Activated naive CD4-positive, alpha-beta T cell treated with Interleukin-2 at 50 U/mL for 16 hours (primary cell): Measurements from ENCODE around the gene PIK3C2B.
A peak's percentile ranks its signal among the peaks of the same experiment; 100 is the strongest.

Source experiments
- DNase-seq: peaks from one replicate; pipeline ENCODE4 v3.0.0-alpha.2; 2020

PIK3C2B gene

DNA sequence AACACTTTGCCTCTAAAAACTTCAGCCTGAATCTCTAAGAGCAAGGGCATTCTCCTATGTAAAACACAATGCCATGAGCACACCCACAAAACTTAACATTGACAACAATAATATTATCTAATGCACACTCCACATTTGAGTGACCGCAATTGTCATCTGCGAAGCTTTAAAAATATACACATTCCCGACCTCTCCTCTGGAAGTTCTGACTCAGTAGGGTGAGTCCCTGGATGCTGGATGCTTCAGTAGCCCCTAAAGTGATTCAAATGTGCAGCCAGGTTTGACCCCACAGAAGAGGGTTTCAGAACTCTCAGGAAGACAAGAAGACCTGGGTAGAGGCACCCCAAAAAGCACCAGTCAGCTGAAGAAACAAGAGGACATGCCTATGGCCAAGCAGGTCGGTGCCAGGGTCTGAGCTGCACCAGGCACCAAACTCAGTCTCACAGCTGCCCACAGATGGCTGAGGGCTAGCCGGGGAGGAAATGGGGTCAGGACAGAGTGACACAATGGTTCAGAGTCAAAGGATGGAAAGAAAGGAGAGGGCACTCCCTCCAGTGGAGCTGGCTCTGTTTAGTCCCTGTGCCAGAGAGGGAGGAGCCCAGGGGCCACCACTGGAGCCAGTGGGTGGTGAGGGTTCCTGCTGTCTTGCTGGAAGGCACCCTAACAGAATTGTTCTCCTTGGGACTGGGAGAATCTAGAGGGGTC is 17.4 kb downstream of the PIK3C2B start:
- no peak for DNase-seq

DNA sequence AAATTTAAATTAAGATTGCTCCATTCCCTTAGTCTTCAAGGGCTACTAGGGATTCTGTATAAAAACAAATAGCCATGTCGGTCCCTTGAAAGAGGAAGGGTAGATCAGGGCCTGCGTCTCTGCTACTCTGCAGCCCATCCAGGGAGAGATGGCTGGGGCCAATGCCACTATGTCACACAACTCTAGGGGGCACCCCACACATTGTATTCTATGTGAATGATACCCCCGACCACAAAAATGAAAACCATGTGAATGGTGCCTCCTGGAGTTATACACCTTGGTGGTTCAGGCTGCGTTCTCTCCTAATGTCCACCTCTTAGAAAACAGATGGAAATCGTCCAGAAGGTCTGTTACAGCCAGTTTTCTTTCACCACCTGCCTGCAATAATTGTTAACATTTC is 18.0 kb downstream of the PIK3C2B start:
- DNase-seq = no peak

DNA sequence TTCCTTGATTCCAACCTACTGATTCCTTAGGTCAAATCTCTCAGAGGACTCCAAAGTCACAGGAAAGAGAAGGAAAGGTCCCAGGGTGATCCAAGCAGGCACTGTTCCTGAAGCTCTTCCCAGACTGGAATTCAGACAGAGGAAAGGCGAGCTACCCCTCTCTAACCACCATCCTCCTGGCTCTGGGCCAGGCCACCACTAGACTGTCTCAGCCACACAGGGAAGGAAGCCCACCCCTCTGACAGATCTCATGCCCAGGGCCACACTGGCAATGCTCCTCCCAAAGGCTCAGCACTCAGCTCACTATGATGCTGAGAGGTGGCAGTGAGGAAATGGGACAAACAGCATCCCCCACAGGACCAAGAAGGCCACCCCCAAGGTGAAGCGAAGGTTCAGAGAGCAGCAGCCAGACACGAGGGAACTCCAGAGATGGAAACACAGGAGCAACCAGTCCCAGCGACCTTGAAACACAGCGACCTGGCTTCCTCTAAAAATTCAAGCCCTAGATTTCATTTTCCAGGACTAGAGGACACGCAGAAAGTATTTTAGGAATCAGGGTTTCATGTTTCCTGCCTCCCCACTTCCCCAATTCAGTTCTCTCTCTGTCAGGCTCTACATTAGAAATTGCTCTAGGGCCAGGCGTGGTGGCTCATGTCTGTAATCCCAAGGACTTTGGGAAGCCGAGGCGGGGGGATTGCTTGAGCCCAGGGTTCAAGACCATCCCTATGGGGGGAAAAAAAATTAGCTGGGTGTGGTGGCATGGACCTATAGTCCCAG is 18.8 kb downstream of the PIK3C2B start:
- DNase-seq = no peak

DNA sequence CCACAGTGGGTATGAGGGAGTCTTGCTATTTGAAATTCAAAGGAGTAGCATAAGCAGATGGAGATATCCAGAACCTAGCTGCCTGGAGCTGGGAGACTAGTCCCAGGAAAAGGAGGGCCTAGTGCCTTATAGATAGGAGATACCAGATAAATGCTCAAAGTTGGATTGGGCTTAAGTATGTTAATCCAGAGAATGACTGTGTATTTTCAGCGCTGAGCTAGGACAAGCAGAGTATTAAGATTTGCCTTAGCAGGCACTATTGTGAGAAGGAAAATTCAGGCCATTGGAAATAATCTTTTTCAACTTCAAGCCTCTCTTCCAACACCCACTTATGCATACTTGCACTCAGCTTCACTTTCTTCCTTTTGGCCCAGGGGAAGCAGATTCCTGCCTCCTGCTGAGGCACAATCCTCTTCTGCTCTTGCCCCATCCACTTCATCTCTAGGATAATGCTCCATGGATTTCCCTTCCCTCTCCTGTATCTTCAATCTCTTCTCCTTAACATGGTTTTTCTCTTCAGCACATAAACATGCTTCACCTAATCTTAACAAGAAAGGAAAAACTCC is 21.1 kb downstream of the PIK3C2B start:
- no peak for DNase-seq

DNA sequence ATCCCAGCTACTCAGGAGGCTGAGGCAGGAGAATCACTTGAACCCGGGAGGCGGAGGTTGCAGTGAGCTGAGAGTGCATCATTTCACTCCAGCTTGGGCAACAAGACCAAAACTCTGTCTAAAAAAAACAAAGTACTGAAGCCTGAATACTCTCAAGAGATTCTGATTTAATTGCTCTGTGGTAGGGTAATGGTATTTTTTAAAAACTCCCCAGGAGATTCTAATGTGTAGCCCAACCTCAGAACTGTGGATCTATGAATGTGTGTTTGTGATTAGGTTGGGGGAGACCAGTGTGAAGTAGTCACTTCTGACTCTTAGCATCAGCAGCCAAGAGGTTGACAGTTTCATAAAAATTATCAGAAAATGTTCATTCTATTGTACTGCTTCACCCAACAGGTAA is 21.9 kb downstream of the PIK3C2B start:
- DNase-seq = no peak

DNA sequence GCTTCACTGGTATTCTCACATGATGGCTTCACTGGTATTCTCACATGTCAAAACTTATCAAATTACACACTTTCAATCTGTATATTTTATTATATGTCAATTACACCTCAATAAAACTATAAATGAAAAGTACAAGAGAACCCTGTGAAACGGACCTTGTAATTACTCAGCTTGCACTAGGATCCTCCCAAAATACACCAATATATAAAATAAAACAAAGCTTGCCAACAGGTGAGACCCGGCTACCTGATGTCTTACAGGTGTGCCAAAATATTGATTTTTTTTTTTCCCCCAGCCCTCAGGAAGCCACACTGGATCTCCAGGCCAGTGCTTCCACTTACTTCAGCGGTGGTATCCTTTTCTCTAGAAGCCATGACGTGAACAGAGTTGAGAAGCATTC is 22.9 kb downstream of the PIK3C2B start:
- no peak for DNase-seq

DNA sequence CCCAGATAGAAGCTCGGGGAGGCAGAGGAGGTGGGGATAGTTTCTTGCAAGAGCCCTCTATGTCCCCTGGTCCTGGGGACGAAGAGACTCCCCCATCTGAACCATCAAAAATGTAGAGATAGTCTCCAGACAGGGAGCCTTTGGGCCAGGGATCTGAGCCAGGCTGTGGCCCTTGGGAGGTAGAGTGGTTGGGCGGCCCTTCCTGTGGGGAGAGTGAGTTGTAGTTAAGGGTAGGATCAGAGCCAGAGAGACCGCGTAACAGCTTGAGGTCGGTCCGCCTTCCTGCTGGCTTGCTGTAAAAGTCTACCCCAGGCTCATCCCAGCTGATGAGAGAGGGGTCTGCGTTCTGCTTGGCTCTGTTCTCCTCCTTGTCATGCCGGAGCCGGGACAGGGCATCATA is 25.3 kb downstream of the PIK3C2B start:
- DNase-seq = no peak

DNA sequence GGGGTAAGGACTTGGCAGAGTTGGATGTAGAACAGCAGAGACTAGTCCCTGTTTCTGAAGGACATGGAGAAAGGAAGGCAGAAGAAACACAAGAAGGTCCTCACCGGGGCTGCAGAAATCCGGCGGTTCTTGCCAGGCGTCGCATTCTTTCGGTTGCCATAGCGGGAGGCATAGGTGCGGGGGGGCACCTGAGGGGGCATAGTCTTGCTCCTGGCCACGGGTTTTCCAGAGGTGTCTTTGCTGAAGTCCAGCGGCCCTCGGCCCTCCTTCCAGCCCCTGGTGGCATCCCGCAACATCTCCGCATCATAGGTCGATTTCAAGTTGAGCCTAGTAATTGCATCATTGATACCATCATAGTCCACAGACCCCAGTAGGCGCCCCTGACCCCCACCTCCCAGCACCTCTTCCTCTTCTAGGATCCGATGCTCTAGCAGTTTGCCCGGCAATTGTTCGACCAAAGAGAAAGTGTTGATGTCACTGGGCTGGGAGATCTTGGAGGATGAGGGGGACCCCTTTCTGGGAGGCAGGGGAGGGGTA is 25.8 kb downstream of the PIK3C2B start:
- no peak for DNase-seq

DNA sequence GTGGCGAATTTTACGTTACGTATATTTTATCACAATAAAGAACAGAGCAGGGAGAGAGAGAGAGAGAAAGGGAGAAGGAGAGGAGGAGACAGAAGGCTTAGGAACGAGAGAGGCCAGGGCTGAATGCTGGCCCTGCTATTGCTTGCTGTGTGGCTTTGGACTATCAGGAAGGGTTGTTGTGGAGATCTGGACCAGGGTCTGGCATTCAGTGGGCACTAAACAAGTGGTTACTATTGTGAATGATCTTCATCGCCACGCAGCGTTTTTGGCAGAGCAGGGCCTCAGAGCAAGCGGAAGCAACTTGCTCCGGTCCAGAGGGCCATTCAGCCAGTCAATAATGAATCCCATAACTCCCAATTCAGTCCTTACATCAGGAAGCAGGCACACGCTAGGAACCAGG is 26.4 kb downstream of the PIK3C2B start:
- no peak for DNase-seq

DNA sequence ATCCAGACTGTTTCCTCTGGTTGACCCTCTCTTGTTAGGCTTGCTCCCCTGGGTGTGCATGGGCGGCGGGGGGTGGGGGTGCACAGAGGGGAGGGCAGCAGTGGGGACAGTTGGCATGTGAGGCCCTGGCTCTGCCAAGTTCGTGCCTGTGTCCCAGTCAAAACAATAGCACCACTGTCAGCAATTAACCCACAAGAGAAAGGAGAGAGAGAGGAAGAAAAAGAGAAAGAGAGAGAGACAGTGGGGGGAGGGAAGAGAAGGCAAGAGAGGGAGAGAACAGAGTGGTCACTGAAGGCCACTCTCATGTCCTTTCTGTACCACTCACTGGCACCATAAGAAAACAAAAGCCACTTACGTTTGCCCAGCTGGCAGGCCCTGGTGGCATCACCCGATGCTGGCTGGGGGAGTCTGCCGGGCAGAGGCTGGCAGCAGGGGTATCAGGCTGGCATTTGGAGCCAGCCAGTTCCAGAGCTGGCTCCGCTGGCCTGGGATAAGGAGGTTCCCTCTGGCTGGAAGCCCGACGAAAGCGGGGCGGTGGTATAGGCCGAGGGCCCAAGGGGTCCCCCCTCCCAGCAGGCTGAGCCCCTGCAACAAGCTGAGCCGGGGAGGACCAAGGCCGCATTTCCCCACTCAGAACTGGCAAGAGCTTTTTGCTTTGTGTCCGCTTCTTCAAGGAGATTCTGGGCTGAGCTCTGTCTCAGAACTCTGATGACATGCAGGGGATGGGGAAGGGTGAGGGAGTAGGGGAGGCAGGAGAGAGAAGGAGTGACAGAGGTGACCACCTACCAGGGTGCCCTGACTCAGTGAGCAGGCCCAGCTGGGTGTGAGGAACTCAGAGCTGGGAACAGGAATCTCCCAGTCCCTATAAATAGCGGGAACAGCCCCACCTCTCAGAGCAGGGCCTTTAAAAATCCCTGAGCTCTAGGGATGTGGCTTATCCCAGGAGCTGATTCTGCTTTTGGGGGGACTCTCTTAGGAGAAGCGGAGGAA is 27.9 kb downstream of the PIK3C2B start:
- DNase-seq = no peak

DNA sequence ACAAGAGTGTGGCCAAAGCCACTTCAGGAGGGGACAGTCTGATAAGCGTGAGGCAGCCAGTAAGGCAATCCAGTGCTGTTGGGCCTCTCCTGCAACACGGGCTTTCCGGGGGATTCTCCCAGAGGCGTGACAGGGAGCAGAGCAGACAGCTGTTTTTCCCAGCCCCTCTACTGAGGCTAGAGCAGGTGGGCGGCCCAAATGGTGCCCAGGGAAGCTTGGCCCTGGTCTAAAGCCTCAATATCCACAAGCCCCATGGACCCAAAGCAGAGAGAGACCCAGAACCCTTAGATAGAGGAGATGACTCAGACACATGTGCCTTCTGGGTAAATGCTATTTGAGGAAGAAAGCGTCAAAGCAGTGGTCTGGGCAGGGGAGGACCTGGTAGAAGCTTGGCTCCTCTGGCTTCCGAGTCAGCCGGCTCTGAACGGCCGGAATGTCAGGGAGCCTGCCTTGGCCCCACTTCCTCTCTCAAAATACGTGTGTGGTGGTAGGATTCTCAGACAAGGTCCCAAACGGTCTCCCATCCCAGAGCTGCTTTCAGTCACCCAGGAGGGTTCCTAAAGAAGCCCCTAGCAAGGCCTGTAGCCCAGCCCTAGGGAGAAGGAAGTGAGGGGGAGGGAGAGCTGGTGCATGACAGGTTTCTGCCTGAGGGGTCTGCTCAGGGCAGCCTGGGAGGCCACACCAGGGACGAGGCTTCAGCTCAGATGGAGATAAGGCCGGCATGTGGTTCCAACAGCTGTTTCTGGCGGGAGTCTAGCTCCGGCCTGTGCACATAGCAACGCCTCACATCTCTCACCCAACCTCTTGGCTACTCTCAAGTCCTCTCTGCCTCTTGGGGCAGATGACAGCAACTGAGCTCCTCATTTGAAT is 28.8 kb downstream of the PIK3C2B start:
- DNase-seq = no peak

DNA sequence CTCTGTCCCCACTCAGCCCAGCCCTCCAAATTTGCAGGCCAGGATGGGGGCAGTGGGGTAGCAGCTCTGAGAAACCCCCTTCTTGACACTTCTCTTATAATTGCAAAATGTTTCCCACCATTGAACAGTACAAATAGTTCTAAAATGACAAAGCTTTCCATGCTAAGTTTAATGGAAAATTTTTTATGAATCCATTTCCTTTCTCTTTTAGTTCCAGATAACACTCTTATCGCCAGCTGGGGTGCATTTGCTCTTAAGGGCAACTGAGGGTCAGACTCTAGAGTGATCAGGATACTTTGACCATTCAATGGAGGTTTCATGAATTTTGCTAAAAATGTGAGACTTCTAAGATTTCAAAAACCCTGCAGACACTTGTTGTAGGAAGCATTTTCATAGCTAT is 29.9 kb downstream of the PIK3C2B start:
- no peak for DNase-seq

DNA sequence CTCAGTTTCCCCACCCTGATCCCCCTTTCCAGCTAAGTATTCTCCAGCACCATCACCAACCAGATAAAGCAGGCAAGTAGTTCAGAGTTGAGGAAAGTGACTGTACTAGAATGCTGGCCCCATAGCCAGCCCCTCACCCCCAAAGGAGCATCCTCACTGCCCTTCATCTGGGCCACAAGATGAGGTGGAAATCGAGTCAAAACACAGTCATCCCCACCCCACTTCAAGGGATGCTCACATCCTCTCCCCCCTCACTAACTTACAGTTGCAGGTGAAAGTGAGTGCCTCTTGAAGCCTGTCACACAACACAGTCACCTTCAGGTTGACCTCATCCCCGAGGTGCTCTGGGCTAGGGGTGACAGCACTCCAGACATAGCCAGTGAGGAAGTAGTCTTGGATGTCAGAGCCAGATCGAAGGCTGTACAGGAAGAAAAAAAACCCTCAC is 30.4 kb downstream of the PIK3C2B start:
- peak; percentile 15 for DNase-seq

DNA sequence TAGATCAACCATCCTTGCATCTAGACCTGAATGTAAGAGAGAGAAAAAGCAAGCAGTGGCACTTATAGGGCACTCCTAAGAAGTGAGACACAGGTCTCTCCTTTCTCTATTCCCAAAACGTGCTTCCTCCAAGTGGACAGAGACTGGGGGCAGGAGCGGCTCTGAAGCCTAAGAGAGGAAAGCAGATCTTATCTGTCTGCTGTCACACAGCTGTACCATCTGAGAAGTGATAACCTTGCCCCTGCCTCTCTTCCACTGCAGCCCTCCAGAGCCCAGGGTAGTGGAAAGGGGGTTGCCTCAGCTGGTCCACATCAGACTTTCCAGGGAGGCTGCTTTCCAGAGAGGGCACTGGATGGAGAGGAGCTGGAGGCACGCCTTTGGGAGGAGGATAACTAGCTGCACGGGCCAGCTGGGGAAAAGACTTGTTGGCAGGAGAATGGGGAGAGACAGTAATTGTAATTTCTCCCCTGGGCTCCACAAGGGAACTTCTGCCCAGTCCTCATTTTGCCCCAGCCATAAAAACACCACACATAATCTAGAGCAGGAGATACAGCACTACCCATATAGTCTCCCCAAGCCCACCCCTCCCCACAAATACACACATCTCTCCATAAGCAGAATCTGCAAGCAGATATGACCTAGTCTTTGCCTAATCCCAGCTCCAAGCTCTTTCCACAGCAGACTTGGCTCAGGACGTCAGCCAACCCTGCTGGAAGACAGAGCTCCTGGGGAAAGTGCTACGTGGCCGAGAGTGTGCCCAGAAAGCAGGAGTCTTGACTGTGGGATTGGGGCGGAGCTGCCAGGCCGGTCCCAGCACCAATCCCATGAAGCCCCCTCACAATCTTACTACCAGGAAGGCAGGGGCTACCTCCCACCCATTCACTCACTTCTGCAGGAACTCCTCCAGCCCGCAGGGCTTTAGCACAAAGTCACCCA is 31.2 kb downstream of the PIK3C2B start:
- no peak for DNase-seq

DNA sequence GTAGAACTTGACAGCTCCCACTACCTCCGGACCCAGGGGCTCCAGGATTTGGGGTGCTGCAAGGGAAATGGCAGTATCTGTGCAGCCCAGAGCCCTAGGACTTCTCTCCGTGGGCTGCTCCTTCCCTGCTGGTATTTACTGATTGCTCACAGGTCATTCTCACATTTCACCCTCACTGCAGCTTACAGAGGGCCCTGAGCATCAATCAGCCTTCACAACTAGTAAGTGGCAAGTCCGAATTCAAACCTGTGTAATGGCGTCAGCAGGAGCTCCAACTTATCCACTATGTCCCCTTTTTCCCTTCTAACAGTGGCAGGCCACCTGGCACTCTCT is 32.4 kb downstream of the PIK3C2B start:
- DNase-seq = no peak

DNA sequence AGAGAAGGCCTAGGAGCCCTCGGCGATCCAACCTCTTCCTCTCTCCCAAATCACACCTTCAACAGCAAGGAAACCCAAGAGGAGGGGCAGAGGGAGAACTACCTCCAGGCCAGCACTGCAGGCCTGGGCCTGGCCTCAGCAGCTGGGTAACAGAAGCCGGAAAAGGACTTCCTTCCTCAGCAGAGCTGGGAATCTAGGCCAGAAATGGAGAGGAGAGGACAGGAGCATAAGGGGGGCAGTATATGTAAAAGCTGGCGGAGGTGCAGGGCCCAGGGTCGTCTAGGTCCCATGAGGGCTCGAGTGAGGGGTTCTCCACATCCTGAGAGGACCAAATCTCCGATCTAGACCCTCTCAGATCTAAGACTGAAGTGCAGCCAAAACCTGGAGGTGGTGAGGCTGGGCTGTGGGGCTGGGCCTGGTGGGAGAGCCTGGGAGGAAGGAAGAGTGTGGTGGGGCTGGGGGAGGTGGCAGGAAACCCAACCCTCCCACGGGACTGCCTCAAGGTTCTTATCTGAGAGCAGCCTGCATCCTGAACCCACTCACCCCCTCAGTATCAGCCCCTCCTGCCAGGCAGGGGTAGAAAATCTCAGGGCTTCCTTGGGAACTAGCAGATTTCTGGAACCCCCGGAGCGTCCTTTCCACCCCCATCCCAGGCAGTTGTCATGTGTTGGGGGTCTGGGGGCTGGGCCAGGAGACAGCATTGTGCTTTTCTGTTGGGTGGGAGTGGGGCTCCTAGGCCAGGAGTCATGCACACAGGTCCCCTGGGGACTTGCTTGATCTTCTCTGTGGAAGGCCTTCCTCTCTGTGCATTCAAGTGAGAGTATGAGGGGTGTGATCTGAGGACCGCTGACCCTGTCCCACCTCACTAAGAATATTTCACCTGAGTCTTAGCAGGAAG is 33.0 kb downstream of the PIK3C2B start:
- DNase-seq = peak; percentile 45

DNA sequence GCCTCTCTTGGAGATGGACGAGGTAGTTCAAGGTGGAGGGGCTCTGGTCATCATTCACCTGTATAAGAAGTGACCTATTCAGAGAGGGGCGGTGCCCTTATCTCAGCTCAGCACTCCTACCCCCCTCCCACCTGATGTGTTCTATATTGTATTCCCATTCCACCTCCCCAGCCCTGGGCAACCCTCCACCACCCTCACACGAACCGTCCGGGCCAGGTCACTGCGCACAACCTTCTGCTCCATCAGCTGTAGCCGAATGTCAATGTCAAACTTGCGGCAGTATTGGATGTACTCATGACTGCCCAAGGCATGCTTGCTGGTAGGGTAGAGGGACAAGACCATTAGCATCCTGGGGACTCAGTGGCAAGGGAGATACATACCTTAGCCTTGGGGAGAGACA is 34.3 kb downstream of the PIK3C2B start:
- DNase-seq = no peak

DNA sequence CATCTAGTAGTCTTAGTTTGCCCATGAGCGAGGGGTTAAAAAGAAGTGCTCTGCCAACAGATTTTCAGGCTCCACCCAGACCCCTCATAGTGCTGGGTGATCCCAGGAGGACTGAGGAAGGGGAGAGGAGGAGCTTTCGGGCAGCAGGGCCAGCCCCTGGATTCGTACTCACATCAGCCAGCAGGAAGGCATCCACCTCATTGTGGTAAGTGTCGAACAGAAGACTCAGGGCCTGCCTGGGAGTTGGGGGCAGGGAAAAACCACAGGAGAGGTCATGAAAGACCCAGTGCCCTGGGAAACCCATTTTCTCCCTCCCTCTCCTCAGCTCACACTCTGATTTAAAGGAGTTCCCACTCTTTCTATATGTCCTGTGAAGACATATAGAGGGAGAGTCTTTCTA is 34.9 kb downstream of the PIK3C2B start:
- no peak for DNase-seq

DNA sequence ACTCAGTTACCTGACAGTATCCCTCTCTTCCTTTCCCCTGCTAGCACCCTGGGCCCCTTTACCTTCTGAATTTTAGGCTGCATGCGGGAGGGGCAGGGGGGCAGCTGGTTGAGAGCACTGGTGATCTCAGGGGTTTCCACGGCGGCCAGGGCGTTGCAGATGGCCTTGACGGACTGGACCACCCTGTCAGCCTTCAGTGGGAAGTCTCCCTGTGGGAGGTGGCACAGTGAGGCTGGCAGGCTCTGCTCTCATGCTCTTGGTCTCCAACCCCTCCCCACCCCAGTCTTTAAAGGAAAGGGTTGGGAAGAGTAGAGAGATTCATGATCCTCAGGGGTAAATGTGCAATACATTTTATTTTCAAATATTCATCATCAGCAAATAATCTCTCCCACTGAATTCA is 36.9 kb downstream of the PIK3C2B start:
- no peak for DNase-seq
